Measurements from ENCODE around the gene ATP2C2. TPM values are rescaled to one million over a fixed set of nuclear protein-coding genes. Genes with fewer than 3 reads are reported as not detected.

The ATP2C2 gene
- total RNA-seq, 2 donors from 2014 or later = 2.0 to 2.6 TPM

DNA sequence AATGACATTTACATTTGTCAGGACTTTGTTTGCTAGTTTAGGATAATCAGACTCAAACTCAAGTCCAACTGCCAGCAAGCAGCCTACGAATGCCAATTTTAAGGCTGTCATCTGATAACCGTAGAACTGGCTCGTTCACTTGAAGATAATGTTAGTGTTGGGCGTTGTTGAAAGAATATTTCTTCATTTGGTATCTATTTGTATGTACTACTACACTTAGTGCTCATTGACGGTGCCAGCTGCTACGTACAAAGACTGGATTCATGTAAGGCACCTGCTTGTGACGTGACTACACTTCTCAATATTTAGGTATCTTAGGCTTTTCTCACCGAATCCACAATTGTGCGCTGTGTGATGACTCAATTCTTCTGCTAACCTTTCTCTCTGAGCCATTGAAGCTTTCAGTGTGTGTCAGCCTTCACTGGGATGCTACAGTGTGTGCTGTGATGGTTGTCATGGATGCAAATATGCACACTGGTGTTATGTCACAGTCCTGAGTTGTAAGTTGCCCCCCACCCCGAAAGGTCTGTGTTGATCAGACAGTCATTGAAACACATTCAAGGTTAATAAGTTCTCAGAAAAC is 5.7 kb downstream of the ATP2C2 start:
- Histone ChIP-seq H3K27ac (ENCODE audit: low read depth, low read length) (no peak overlapping the region), H3K9ac (ENCODE audit: extremely low read depth, low read length, poor library complexity, severe bottlenecking) (no peak overlapping the region)
- TF ChIP-seq, protein P1, sequence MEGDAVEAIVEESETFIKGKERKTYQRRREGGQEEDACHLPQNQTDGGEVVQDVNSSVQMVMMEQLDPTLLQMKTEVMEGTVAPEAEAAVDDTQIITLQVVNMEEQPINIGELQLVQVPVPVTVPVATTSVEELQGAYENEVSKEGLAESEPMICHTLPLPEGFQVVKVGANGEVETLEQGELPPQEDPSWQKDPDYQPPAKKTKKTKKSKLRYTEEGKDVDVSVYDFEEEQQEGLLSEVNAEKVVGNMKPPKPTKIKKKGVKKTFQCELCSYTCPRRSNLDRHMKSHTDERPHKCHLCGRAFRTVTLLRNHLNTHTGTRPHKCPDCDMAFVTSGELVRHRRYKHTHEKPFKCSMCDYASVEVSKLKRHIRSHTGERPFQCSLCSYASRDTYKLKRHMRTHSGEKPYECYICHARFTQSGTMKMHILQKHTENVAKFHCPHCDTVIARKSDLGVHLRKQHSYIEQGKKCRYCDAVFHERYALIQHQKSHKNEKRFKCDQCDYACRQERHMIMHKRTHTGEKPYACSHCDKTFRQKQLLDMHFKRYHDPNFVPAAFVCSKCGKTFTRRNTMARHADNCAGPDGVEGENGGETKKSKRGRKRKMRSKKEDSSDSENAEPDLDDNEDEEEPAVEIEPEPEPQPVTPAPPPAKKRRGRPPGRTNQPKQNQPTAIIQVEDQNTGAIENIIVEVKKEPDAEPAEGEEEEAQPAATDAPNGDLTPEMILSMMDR (conservative IDR thresholded peaks at IDR 0.05) = no peak

DNA sequence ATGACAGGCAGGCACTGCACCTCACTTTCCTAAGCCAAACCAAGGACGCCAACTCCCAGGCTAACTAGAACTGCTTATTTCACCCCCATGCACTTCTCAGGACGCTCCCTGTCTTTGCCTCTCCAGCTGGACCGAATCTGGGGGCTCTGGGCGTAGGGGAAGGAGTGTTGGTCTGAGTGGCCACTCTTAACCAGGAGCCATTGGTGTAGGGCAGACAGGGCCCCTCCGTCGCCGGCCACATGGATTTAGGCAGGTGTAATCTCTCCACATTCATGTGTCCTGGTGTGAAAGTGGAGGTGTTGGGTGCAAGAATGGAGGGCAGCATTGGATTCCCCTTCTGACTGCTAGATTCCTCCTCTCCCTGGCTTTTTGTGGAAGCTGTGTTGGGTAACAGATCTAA is 9.8 kb downstream of the ATP2C2 start:
- peaks cover 2% of the 10 kb centered on the region for H3K27me3 Mint-ChIP-seq (ENCODE audit: insufficient read depth)
- Histone ChIP-seq H3K9me3 (ENCODE audit: control insufficient read depth, low read length) (no peaks in the 10 kb centered on the region), H3K27me3 (ENCODE audit: control insufficient read depth, insufficient read depth, low read length, poor library complexity, severe bottlenecking) (no peaks in the 10 kb centered on the region), H3K4me1 (ENCODE audit: control insufficient read depth, insufficient read depth, low read length) (no peaks in the 10 kb centered on the region), H3K27ac (ENCODE audit: low read depth, low read length) (peak overlapping the region; percentile 16), H3K4me3 (ENCODE audit: low read length) (no peak overlapping the region), H3K36me3 (ENCODE audit: control insufficient read depth, insufficient read depth, low read length) (no peaks in the 10 kb centered on the region), H3K9ac (ENCODE audit: extremely low read depth, low read length, poor library complexity, severe bottlenecking) (no peak overlapping the region)
- H3K4me1 Mint-ChIP-seq = peaks cover 7% of the 10 kb centered on the region
- peaks cover 3% of the 10 kb centered on the region for H3K9me3 Mint-ChIP-seq
- no peak overlapping the region for H3K27ac Mint-ChIP-seq
- no peaks in the 10 kb centered on the region for H3K36me3 Mint-ChIP-seq (ENCODE audit: low read depth)
- WGBS, 2 experiments (ENCODE audit: insufficient coverage in 1 of 2, insufficient read length in 1 of 2) = 40 to 87% methylated on average over 1 to 7 of the region's 7 CpGs
- DNase-seq = no peak
- TF ChIP-seq, protein P1 (conservative IDR thresholded peaks at IDR 0.05) = no peak
- H3K4me3 Mint-ChIP-seq = no peak overlapping the region

More for the DNA sequence above, 5.7 kb downstream of the ATP2C2 start:
- H3K36me3 ChIP-seq (ENCODE audit: control insufficient read depth, insufficient read depth, low read length) = no peaks in the 10 kb centered on the region
- peaks cover 32% of the 10 kb centered on the region for H3K27me3 ChIP-seq (ENCODE audit: control insufficient read depth, insufficient read depth, low read length, poor library complexity, severe bottlenecking)
- H3K4me1 Mint-ChIP-seq = peaks cover 5% of the 10 kb centered on the region
- peaks cover 23% of the 10 kb centered on the region for H3K27me3 Mint-ChIP-seq (ENCODE audit: insufficient read depth)
- H3K4me3 Mint-ChIP-seq = no peak overlapping the region
- H3K9me3 ChIP-seq (ENCODE audit: control insufficient read depth, low read length) = no peaks in the 10 kb centered on the region
- H3K4me3 ChIP-seq (ENCODE audit: low read length) = no peak overlapping the region
- no peak for DNase-seq
- H3K36me3 Mint-ChIP-seq (ENCODE audit: low read depth) = no peaks in the 10 kb centered on the region
- 74 to 85% methylated on average over 9 to 10 of the region's 10 CpGs for WGBS, 2 experiments (ENCODE audit: insufficient coverage in 1 of 2, insufficient read length in 1 of 2)
- no peak overlapping the region for H3K27ac Mint-ChIP-seq
- no peaks in the 10 kb centered on the region for H3K4me1 ChIP-seq (ENCODE audit: control insufficient read depth, insufficient read depth, low read length)
- no peaks in the 10 kb centered on the region for H3K9me3 Mint-ChIP-seq

DNA sequence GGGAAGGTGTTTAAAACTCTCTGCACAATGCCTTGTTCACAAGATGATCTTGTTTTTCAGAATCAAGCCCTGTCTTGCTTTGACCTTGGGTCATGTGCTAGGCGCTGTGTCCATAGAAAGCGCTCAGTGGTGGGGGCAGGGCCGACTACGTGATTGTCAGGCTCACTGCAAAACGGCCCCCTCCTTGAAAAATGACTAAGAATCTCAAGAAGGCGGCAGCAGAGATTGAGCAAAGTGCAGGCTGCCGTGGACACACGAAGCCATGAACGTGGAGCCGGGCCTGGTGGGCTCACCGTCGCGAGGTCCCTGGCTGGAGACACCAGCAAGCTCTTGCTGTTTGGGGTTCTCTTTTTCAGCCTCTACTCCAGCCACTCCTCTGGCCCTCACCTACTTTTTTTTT is 10.2 kb downstream of the ATP2C2 start:
- 81 to 89% methylated on average over 10 to 13 of the region's 13 CpGs for WGBS, 2 experiments (ENCODE audit: insufficient coverage in 1 of 2, insufficient read length in 1 of 2)
- Mint-ChIP-seq H3K27me3 (ENCODE audit: insufficient read depth) (peaks cover 2% of the 10 kb centered on the region), H3K27ac (no peak overlapping the region), H3K4me1 (peaks cover 7% of the 10 kb centered on the region), H3K4me3 (no peak overlapping the region), H3K9me3 (peaks cover 3% of the 10 kb centered on the region), H3K36me3 (ENCODE audit: low read depth) (no peaks in the 10 kb centered on the region)
- no peak for DNase-seq
- no peaks in the 10 kb centered on the region for H3K36me3 ChIP-seq (ENCODE audit: control insufficient read depth, insufficient read depth, low read length)
- H3K9me3 ChIP-seq (ENCODE audit: control insufficient read depth, low read length) = no peaks in the 10 kb centered on the region
- H3K4me1 ChIP-seq (ENCODE audit: control insufficient read depth, insufficient read depth, low read length) = no peaks in the 10 kb centered on the region
- H3K27ac ChIP-seq (ENCODE audit: low read depth, low read length) = peak overlapping the region; percentile 16
- TF ChIP-seq, protein P1 (conservative IDR thresholded peaks at IDR 0.05) = no peak
- H3K9ac ChIP-seq (ENCODE audit: extremely low read depth, low read length, poor library complexity, severe bottlenecking) = no peak overlapping the region
- no peak overlapping the region for H3K4me3 ChIP-seq (ENCODE audit: low read length)
- H3K27me3 ChIP-seq (ENCODE audit: control insufficient read depth, insufficient read depth, low read length, poor library complexity, severe bottlenecking) = no peaks in the 10 kb centered on the region
